ENCODE data around the gene MYO5C. TPM values are rescaled to one million over a fixed set of nuclear protein-coding genes. Genes with fewer than 3 reads are reported as not detected.

MYO5C gene
- total RNA-seq, 1 donor: 0.36 TPM

DNA sequence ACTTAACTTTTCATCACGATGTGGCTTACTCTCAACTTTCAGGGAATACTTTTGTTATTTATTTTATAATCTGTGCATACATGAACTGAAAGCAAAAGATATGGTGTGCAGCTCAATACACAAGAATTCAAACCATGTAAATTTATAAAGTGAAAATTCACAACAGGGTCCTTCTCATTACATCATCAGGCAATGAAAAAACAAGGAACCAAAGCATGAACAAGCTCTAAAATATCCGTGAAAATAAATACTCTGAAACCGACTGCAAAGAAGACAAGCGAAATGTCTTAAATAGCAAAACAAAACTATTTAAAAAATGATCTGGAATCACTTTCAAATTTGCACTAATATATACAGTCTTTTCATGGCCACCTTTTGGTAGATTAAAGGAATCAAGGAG is 133.3 kb downstream of the MYO5C start:
- no peak for DNase-seq (ENCODE audit: low read depth)
- TF ChIP-seq, protein P1, sequence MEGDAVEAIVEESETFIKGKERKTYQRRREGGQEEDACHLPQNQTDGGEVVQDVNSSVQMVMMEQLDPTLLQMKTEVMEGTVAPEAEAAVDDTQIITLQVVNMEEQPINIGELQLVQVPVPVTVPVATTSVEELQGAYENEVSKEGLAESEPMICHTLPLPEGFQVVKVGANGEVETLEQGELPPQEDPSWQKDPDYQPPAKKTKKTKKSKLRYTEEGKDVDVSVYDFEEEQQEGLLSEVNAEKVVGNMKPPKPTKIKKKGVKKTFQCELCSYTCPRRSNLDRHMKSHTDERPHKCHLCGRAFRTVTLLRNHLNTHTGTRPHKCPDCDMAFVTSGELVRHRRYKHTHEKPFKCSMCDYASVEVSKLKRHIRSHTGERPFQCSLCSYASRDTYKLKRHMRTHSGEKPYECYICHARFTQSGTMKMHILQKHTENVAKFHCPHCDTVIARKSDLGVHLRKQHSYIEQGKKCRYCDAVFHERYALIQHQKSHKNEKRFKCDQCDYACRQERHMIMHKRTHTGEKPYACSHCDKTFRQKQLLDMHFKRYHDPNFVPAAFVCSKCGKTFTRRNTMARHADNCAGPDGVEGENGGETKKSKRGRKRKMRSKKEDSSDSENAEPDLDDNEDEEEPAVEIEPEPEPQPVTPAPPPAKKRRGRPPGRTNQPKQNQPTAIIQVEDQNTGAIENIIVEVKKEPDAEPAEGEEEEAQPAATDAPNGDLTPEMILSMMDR (IDR thresholded peaks at IDR 0.05; ENCODE audit: insufficient read depth, low read length): no peak
- H3K4me3 ChIP-seq (ENCODE audit: low read depth, low read length): no peak overlapping the region

DNA sequence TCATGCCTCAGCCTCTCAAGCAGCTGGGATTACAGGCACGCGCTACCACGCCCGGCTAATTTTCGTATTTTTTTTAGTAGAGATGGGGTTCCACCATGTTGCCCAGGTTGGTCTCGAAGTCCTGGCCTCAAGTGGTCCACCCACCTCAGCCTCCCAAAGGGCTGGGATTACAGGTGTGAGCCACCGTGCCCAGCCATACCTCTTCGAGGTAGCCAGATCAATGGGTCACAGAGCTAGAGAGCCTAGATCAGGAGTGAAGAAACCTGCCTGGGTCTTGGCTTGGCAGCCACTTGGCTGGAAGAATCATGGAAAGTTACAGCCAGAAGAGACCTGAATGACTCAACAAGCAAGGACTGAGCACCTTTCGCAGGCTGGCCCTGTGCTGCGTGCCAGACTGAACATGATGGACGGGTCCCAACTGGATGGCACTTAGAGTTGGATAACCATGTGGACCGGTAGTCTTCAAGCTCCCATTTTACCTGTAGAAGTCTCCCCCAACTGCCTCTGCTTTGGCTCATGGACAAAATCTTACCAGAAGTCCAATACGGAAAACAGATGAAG is 134.1 kb downstream of the MYO5C start:
- no peak overlapping the region for H3K4me3 ChIP-seq (ENCODE audit: low read depth, low read length)
- DNase-seq (ENCODE audit: low read depth): no peak
- TF ChIP-seq, protein P1 (IDR thresholded peaks at IDR 0.05; ENCODE audit: insufficient read depth, low read length): no peak

DNA sequence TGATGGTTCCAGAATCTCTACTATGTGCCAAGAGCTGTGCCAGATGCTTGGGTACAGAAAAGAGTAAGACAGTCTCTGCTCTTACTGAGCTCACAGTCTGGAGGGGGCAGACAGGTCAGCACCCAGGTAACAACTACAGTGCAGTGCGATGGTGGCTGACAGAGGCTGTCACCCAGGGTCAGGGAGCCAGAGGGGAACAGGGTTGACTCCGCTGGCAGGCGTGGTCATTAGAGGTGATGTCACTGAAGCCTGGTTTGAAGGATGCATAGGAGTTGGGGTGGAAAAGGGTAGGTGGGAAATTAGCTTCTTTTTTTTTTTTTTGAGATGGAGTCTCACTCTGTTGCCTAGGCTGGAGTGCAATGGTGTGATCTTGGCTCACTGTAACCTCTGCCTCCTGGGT is 136.0 kb downstream of the MYO5C start:
- no peak overlapping the region for H3K4me3 ChIP-seq (ENCODE audit: low read depth, low read length)
- TF ChIP-seq, protein P1 (IDR thresholded peaks at IDR 0.05; ENCODE audit: insufficient read depth, low read length): no peak
- no peak for DNase-seq (ENCODE audit: low read depth)

DNA sequence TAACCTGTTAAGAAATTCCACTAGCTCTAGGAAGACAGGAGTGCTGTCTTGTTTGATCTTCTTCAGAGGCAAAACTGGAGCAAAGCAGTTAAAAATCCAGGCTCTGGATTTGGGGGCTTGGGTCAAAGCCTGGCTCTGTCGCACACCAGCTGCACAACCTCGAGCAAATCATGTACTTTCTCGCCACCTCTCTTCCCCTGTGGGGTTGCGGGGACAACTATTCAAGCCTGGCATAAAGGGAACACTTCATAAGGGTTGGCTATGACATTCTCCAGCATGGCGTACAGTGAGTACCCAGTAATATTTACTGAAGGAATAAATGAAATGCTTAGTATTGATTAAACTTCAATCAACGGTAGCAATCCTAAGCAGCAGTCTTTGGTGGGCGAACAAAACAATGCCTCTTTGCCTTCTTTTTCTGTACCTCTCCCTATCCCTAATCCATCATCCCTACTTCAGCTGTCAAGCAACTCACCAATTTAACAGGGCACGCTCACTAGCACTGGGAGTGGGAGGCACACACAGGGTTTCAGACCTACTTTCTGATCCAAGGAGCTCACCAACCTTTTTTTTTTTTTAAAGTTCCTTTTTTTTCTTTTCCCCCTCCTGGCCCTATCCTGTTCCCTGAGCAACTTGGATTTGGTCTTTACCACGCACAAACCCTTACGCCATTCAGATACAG is 137.4 kb downstream of the MYO5C start:
- H3K4me3 ChIP-seq (ENCODE audit: low read depth, low read length): no peak overlapping the region
- DNase-seq (ENCODE audit: low read depth): no peak
- TF ChIP-seq, protein P1 (IDR thresholded peaks at IDR 0.05; ENCODE audit: insufficient read depth, low read length): no peak

DNA sequence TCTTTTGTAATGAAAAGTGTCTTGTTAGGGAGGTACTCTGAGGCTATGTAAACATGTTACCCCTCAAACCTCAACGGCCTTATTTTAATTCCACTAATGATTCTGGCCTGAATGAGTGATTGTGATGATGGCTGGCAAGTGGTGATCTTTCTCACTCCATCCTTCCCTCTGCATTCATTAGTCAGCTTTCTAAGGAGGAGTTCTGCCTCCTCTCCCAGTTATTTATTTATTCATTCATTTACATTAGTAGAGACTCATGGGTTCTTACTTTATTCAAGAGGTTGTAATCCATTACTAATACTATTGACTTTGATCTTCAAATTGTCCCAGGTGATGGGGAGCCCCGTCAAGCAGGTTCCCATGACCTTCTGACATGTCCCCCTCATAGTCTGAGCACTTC is 139.7 kb downstream of the MYO5C start:
- no peak overlapping the region for H3K4me3 ChIP-seq (ENCODE audit: low read depth, low read length)
- TF ChIP-seq, protein P1 (IDR thresholded peaks at IDR 0.05; ENCODE audit: insufficient read depth, low read length): no peak
- DNase-seq (ENCODE audit: low read depth): no peak

DNA sequence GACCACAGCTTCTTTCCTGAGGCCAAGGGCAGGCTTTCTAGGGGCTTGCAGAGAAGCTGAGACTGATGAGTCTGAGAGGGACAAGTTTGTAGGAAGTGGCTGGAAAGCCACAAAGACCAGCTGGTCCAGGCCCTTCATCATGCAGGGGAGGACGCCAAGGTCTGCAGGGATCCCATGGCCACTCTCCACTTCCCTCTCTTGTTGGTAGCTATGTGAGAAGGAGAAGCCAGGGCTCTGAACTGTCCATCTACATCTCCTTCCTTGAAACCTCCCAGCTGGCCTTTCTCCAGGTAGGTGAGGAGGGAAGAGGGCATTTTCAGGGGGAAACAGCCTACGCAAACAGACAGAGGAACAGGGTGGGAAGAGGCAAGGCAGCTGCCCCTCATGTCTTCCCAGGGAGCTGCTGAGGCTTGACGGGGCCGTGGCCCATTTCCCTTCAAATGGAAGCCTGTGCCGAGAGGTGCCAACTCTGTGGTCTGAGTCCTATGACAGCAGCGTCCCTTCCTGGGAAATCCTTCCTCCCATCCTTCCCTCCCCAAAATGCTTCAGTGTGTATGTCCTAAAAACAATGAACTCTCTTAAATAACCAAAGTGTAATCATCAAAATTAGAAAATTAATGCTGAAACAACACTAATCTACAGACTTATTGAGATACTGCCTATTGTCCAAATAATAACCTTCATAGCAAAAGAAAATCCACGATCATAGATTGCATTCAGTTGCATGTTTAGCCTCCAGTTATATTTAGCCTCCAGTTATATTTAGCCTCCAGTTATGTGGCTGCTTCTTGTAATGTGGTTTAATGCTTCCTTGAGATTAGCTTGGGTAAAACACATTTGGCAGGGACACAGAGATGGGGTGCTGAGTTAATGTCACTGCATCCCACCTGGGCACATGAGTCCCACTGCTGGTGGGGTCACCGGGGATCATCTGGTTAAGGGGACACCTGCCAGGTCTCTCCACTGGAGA is 140.4 kb downstream of the MYO5C start:
- no peak overlapping the region for H3K4me3 ChIP-seq (ENCODE audit: low read depth, low read length)
- no peak for DNase-seq (ENCODE audit: low read depth)
- TF ChIP-seq, protein P1 (IDR thresholded peaks at IDR 0.05; ENCODE audit: insufficient read depth, low read length): no peak
